Brain microvascular endothelial cell (primary cell): ENCODE data around the gene SPG11.
A peak's percentile ranks its signal among the peaks of the same experiment; 100 is the strongest.

ENCODE experiments used
- DNase-seq: peaks from one replicate; pipeline ENCODE4 v3.0.0-alpha.2; 2020
- H3K27ac ChIP-seq: fragments of 250-450 bp; sonication (Bioruptor Pico); 2 replicates; pipeline ENCODE4 v1.5.1; 2020; ENCODE audit warnings: mild to moderate bottlenecking, moderate library complexity
- H3K27me3 ChIP-seq: fragments of 250-450 bp; sonication (Bioruptor Pico); replicated peaks from 2 replicates; pipeline ENCODE4 v1.5.1; 2020; ENCODE audit warnings: mild to moderate bottlenecking
- H3K36me3 ChIP-seq: fragments of 250-450 bp; sonication (Bioruptor Pico); replicated peaks from 2 replicates; pipeline ENCODE4 v1.5.1; 2020; ENCODE audit warnings: mild to moderate bottlenecking
- H3K4me3 ChIP-seq: 2 replicates; pipeline ENCODE4 v1.5.1; 2011; ENCODE audit warnings: low read depth, mild to moderate bottlenecking, control low read depth, low read length, moderate library complexity
- in situ Hi-C: cut with HindIII; loops from 2 replicates; pipeline ENCODE4 v1.10.0; 2017; ENCODE audit warnings: low sequenced_read_pairs, low pct_ligation_motif_present
- TF ChIP-seq, protein P1 (sequence below): IDR thresholded peaks from 2 replicates; pipeline ENCODE4 v1.5.1; 2011; ENCODE audit warnings: low read depth, mild to moderate bottlenecking, moderate library complexity, low read length, control low read depth, inconsistent platforms; ENCODE audit errors: missing control alignments

SPG11 gene

DNA sequence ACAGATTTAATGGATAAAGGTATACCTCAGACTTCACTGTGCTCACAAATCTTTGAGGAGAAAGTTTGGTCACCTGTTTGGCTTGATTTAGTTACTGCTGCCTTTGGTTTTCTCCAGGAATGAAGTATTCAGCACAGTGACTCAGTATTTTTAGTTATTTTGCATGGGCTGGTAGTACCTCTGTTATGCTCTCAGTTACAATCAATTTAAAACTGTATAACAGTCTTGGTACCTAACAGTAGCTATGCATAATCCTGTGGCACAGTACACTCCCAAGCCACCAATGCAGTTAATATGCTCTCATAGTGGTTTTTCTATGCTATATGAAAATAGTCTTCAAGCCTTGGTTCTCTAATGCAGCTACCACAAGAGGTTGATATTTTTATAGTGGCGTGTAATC lies 138.4 kb downstream of the SPG11 start:
- Histone ChIP-seq H3K36me3 (peaks cover 7% of the 10 kb centered on the region), H3K27ac (peak overlapping the region; percentile 7), H3K27me3 (no peaks in the 10 kb centered on the region), H3K4me3 (no peak overlapping the region)
- TF ChIP-seq, protein P1, sequence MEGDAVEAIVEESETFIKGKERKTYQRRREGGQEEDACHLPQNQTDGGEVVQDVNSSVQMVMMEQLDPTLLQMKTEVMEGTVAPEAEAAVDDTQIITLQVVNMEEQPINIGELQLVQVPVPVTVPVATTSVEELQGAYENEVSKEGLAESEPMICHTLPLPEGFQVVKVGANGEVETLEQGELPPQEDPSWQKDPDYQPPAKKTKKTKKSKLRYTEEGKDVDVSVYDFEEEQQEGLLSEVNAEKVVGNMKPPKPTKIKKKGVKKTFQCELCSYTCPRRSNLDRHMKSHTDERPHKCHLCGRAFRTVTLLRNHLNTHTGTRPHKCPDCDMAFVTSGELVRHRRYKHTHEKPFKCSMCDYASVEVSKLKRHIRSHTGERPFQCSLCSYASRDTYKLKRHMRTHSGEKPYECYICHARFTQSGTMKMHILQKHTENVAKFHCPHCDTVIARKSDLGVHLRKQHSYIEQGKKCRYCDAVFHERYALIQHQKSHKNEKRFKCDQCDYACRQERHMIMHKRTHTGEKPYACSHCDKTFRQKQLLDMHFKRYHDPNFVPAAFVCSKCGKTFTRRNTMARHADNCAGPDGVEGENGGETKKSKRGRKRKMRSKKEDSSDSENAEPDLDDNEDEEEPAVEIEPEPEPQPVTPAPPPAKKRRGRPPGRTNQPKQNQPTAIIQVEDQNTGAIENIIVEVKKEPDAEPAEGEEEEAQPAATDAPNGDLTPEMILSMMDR = no peak
- in situ Hi-C loops = no loop called here
- no peak for DNase-seq

DNA sequence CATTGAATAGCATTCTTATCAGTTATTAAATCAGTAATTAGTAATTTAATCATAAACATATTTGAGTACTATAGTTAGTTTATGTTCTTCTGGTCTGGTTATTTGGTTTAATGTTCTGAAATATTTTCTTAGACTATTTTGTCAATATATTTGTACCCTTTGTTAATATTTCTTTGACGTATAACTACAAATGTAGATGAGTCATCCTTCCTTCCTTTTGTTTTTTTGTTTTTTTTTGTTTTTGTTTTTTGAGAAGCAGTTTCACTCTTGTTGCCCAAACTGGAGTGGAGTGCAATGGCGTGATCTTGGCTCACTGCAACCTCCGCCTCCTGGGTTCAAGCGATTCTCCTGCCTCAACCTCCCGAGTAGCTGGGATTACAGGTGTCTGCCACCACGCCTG lies 143.9 kb downstream of the SPG11 start:
- peaks cover 9% of the 10 kb centered on the region for H3K36me3 ChIP-seq

DNA sequence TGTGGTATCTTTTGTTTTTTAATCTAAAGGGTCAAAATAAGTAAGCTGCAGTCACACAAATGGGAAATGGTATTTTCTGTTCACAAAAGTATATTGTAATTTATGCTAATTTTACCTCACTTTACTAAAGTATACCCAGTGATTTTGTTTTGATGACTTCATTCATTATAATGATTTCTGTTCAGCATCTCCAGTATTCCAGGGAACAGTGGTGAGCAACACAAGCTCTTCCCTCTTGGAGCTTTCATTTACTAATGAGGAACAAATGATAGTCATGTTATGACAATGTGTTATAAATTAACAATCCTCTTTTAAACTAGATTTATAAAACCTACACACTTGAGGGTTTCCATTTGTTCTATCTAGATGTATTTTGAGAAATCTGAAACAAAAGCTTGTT lies 147.0 kb downstream of the SPG11 start:
- DNase-seq = no peak
- Histone ChIP-seq H3K27ac (no peak overlapping the region), H3K36me3 (peaks cover 5% of the 10 kb centered on the region), H3K4me3 (no peak overlapping the region), H3K27me3 (no peaks in the 10 kb centered on the region)
- TF ChIP-seq, protein P1 = no peak
- in situ Hi-C loops = no loop called here

More for the DNA sequence above, 143.9 kb downstream of the SPG11 start:
- in situ Hi-C loops = no loop called here
- Histone ChIP-seq H3K27me3 (no peaks in the 10 kb centered on the region), H3K27ac (no peak overlapping the region), H3K4me3 (no peak overlapping the region)
- TF ChIP-seq, protein P1 = no peak
- DNase-seq = no peak
